Spinal cord (tissue), 10 donors: ENCODE results near the gene ACOX3. TPM values are rescaled to one million over a fixed set of nuclear protein-coding genes. Genes with fewer than 3 reads are reported as not detected.

Experiments
- DNase-seq, 6 donors: peaks; one replicate each; pipeline versions ENCODE4 v3.0.0 to v3.0.0-alpha.2; 2013 to 2015; ENCODE audit warnings: low spot score in 6 of 6, low read depth in 4 of 6
- H3K27ac ChIP-seq: one replicate; pipeline ENCODE4 v1.5.1; 2013; ENCODE audit warnings: low read depth, low read length, control low read depth
- H3K27me3 ChIP-seq: one replicate; pipeline ENCODE4 v1.6.1; 2013; ENCODE audit warnings: low read length; ENCODE audit not compliant: control insufficient read depth, insufficient read depth
- H3K36me3 ChIP-seq: one replicate; pipeline ENCODE4 v1.6.1; 2013; ENCODE audit warnings: low read length; ENCODE audit not compliant: control insufficient read depth, insufficient read depth
- H3K4me1 ChIP-seq: one replicate; pipeline ENCODE4 v1.6.1; 2013; ENCODE audit warnings: low read length; ENCODE audit not compliant: control insufficient read depth, insufficient read depth
- H3K4me3 ChIP-seq: one replicate; pipeline ENCODE4 v1.5.1; 2013; ENCODE audit warnings: low read depth, low read length, control low read depth
- H3K9me3 ChIP-seq: one replicate; pipeline ENCODE4 v1.6.1; 2013; ENCODE audit warnings: low read length; ENCODE audit not compliant: control insufficient read depth, insufficient read depth
- WGBS: methylation state at CpG from one replicate; pipeline ENCODE4 v1.1.5; 2013; ENCODE audit warnings: missing lambda C conversion rate; ENCODE audit not compliant: insufficient coverage; 5-methylcytosine and 5-hydroxymethylcytosine counted together
- polyA plus RNA-seq, 2 donors: library from polyadenylated mRNA; unstranded; fragments of 120-200 nt; gene quantifications; one replicate each; pipeline ENCODE4 v1.2.1, GENCODE V29; 2013; ENCODE audit not compliant: insufficient read length in 2 of 2
- small RNA-seq: library from RNA; depleted of rRNA; stranded (forward); fragments of <200 nt; gene quantifications from one replicate; pipeline ENCODE3, GENCODE V24; 2014; ENCODE audit warnings: low replicate concordance
- total RNA-seq, 2 donors: library from RNA; depleted of rRNA in 1 of 2; stranded (reverse); fragments of 120-200 nt in 1 of 2; fragments of >200 nt in 1 of 2; gene quantifications; one replicate each; pipeline versions ENCODE4 v1.2.3 to v1.2.4, GENCODE V29; 2013 to 2014
- donor health status: healthy.

ACOX3 gene
- total and polyA plus RNA-seq, 4 donors = 21.2 to 28.7 (median 23.6) TPM

GRCh38 chr4:8316911-8317351 lies 123.6 kb downstream of the ACOX3 start:
- peaks cover 7% of the 10 kb centered on the region for H3K9me3 ChIP-seq
- H3K27me3 ChIP-seq = peaks cover 2% of the 10 kb centered on the region
- H3K4me1 ChIP-seq = peaks cover 20% of the 10 kb centered on the region
- H3K4me3 ChIP-seq = no peak overlapping the region
- H3K27ac ChIP-seq = no peak overlapping the region
- WGBS = 87% methylated on average over 15 of the region's 15 CpGs
- DNase-seq = no peak
- H3K36me3 ChIP-seq = no peaks in the 10 kb centered on the region

Small RNA genes lying within 50 kb of the gene (small RNA-seq; reads per million reads assigned to genes)
- gene RNA5SP152 = 0.06 reads per million

Other genes with a start within 250 kb of the ACOX3 start
- 1 to 10 TPM; 8.1 to 8.6 TPM for gene SH3TC1, start 241.4 kb downstream of the ACOX3 start, total RNA-seq
- 1 to 10 TPM; 5.5 to 8.5 TPM for gene SH3TC1, start 241.4 kb downstream of the ACOX3 start, polyA plus RNA-seq
- gene HTRA3, start 171.0 kb downstream of the ACOX3 start, total RNA-seq = 10 to 100 TPM in 1 of 2 donors, 1 to 10 TPM in 1; 8.7 to 23.4 TPM
- gene HTRA3, start 171.0 kb downstream of the ACOX3 start, polyA plus RNA-seq = 10 to 100 TPM in 1 of 2 donors, 1 to 10 TPM in 1; 9.0 to 12.2 TPM
- gene TRMT44, start 54 bp upstream of the ACOX3 start, total RNA-seq = 10 to 100 TPM; 14.1 to 23.1 TPM
- gene TRMT44, start 54 bp upstream of the ACOX3 start, polyA plus RNA-seq = 10 to 100 TPM; 13.9 to 17.0 TPM
- 1 to 10 TPM in 1 of 2 donors, under 1 TPM in 1; 0.89 to 3.0 TPM for gene GPR78, start 139.7 kb upstream of the ACOX3 start, total RNA-seq
- gene GPR78, start 139.7 kb upstream of the ACOX3 start, polyA plus RNA-seq = 1 to 10 TPM in 1 of 2 donors, not detected in 1; 1.1 TPM
- 10 to 100 TPM; 34.4 to 82.0 TPM for gene CPZ, start 152.0 kb upstream of the ACOX3 start, total RNA-seq
- 10 to 100 TPM; 11.9 to 30.4 TPM for gene CPZ, start 152.0 kb upstream of the ACOX3 start, polyA plus RNA-seq